Keratinocyte (primary cell): ENCODE results near the gene KMT2E.

ENCODE experiments used
- EZH2 ChIP-seq: IDR thresholded peaks from one replicate; pipeline ENCODE4 v1.6.1; 2012; ENCODE audit warnings: inconsistent platforms, mild to moderate bottlenecking, low read length, moderate library complexity
- TF ChIP-seq, protein P1 (sequence below), 3 experiments: IDR thresholded peaks in 1 of 3; conservative IDR thresholded peaks in 1 of 3; optimal IDR thresholded peaks in 1 of 3; 2 replicates in 2 of 3; 3 replicates in 1 of 3; pipeline versions ENCODE3 to v1.5.1; 2011; ENCODE audit warnings: low read length in 3 of 3, mild to moderate bottlenecking in 3 of 3, moderate library complexity in 2 of 3, control low read depth in 1 of 3, inconsistent platforms in 1 of 3; ENCODE audit not compliant: insufficient read depth in 2 of 3; ENCODE audit errors: extremely low read depth in 1 of 3

DNA sequence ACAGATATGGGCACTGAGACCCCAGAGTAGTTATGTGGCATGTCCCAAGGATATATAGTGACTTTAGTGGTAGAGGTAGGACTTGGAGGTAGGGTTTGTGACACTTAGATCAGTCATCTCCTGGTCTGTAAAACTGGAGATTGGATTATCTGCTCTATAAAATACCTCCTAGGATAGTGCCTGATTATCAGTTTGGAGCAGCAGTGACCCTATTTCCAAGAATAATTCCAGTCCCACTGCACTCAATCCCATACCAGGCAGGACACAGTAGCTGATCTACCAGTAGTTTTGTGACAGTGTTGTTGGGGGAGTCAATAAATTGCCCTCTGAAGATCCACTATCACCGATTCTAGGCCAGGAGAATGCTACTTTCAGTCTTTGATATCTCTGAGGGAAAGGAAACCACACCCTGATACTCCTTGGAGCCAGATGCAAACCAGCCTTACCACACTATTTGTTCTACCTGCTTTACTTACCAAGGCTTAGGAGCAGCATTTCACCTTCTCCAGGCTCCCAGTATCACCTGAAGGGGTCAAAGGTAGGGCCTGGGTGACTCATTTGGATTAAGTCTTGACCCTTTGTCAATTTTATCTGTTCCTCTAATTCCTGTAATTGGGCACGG is 30.6 kb downstream of the KMT2E start:
- no peak for TF ChIP-seq EZH2
- TF ChIP-seq, protein P1, sequence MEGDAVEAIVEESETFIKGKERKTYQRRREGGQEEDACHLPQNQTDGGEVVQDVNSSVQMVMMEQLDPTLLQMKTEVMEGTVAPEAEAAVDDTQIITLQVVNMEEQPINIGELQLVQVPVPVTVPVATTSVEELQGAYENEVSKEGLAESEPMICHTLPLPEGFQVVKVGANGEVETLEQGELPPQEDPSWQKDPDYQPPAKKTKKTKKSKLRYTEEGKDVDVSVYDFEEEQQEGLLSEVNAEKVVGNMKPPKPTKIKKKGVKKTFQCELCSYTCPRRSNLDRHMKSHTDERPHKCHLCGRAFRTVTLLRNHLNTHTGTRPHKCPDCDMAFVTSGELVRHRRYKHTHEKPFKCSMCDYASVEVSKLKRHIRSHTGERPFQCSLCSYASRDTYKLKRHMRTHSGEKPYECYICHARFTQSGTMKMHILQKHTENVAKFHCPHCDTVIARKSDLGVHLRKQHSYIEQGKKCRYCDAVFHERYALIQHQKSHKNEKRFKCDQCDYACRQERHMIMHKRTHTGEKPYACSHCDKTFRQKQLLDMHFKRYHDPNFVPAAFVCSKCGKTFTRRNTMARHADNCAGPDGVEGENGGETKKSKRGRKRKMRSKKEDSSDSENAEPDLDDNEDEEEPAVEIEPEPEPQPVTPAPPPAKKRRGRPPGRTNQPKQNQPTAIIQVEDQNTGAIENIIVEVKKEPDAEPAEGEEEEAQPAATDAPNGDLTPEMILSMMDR (optimal IDR thresholded peaks at IDR 0.05 in 1 of 3, IDR thresholded peaks at IDR 0.05 in 1 of 3, conservative IDR thresholded peaks at IDR 0.05 in 1 of 3; ENCODE audit: extremely low read depth in 1 of 3, insufficient read depth in 2 of 3, low read length in 3 of 3): no peak
